DMS79 treated with DMSO at 0.1 percent for 48 hours (cell line): ENCODE measurements around the gene APOBR.
"Not testable (repeated sequence)": the region's sequence is repeated elsewhere in the genome, so short reads cannot be mapped to it uniquely, and the experiment has no call there.

Experiments used
- DNase-seq: peaks from one replicate; lab custom pipeline; 2025; lab: John Stamatoyannopoulos, UW

APOBR gene

DNA sequence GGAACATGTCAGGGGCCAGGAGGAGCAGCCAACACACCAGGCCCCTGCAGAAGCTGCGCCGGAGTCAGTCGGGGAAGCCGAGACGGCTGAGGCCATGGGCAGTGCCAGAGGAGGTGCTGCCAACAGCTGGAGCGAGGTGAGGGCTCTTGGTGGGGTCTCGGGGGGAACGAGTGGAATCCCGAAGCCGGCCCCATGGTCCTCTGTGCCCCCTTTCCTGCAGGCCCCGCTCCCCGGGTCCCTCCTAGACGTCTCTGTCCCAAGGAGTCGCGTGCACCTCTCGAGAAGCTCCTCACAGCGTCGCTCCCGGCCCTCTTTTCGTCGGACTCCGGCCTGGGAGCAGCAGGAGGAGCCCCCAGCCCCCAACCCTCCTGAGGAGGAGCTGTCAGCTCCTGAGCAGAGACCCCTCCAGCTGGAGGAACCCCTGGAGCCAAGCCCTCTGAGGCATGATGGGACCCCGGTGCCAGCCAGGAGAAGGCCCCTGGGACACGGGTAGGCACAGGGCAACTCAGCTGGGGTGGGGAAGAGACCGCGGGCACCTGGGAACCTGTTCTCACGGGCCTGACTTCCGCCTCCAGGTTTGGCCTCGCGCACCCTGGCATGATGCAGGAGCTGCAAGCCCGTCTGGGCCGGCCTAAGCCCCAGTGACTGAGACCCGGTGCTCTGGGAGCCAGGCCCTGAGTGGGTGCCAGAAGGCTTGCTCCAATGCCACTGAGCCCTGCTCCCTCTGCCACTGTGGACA, 3.6 kb downstream of the APOBR start:
- DNase-seq: no peak

DNA sequence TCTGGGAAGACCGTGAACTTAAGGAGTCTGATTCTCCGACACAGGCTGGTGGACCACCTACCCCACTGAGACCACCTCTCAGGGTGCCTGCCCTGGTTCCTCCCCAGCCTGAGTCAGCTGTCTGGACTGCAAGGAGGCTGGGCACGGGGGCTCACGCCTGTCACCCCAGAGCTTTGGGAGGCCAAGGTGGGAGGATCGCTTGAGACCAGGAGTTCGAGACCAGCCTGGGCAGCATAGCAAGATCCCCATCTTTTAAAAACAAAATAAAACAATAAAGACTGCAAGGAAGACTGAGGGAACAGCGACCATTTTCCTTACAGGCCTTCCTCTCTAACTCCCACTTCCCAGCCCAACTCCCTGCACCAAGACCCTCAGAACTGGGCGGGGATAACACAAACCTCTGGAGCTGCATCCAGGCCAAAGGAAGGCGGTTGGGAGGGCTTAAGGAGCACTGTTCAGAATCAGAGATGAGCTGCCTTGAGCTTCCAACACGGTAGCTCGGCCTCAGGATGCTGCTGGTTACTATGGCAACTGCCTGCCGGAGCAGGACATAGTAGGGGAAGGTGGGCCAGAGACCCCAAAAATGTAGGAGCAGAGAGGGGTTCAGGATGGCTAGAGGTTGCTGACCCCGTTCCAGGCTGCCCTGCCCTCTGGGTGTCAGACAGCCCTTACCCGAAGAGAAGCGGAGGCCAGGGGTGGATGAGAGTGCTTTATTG, 4.4 kb downstream of the APOBR start:
- DNase-seq: no peak

DNA sequence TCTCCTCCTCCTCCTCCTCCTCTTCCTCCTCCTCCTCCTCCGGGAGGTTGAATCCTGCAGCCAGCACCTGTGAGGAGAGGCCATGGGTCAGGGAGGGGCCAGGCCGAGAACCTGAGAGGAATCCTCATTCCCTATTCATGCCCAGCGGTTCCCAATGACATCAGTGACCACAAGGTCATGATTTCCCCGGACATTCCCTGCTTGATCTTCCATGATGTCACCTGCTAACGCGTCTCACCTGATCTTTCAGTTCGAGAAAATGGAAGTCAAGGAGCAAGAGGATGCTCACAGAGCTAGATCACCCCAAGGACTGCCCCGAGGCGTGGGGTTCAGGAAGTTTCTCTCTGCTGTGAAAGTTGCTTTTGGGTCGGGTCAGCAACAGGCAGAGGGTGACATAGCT, 5.4 kb downstream of the APOBR start:
- no peak for DNase-seq

DNA sequence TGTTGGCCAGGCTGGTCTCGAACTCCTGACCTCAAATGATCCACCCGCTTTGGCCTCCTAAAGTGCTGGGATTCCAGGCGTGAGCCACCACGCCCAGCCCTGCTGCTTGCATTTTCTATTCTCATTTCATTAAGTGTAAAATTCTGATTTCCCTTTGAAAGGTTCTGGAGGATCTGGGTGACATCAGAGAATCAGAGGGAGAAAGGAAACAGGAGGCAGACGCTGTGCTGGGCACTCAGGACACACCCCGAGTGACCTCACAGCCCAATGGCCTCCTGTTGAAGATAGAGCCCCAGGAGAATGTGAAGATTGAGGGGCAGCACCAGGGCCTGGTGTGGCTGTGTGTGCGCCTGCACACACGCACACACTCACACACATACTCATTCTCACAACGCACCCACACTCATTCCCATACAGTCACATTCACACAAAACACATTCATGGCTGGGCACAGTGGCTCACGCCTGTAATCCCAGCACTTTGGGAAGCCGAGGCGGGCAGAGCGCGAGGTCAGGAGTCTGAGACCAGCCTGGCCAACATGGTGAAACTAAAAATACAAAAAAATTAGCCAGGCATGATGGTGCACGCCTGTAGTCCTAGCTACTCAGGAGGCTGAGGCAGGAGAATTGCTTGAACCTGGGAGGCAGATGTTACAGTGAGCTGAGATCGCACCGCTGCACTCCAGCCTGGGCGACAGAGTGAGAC, 6.2 kb downstream of the APOBR start:
- DNase-seq: not testable (repeated sequence)

DNA sequence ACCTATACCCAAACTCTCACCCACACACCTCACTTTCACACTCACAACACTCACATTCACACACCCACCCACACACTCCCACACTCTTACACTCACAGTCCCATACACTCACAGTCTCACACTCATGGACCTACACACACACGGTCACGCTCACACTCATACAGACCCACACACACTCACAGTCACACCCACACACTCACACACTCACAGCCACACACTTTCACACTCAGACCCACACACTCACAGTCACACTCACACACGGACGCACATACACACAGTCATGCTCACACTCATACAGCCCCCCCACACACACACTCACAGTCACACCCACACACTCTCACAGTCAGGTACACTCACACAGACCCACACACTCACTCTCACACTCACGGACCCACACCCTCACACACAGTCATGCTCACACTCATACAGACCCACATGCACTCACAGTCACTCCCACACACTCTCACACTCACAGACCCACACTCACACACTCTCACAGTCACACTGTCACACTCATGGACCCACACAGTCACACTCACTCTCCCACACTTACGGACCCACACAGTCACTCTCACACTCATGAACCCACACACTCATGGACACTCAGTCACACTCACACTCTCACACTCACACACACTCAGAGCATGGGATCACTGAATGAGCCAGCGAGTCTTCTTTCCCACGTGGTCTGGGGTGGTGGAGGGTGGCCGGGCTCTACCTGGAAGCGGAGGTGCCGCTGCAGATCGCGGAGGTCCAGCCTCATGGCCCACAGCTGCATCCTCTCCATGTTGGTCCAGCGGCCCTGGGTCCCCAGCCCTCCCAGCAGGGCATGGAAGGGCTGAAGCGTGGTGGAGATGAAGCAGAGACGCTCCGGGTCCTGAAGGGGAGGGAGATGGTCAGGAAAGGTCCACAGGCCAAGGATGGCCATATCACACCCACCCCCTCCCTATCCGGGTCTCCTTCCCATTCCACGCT, 7.1 kb downstream of the APOBR start:
- no peak for DNase-seq

DNA sequence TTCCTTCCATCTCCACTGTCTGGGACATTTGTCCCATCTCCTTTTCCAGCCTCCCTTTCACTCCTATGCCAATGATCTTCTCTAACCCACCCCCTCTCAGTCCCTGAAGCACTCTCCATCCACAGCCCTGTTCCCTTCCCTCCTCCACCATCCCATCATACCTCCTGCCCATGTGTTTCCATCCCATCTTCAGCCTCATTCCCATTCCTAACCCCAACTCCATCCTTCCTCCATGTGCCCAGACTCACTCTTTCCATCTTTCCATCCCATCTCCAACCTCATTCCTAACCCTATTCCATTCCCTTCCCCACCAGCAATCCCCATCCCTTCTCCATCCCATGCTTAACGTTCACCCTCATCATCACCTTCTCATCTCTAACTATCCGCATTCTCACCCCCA, 7.8 kb downstream of the APOBR start:
- no peak for DNase-seq

DNA sequence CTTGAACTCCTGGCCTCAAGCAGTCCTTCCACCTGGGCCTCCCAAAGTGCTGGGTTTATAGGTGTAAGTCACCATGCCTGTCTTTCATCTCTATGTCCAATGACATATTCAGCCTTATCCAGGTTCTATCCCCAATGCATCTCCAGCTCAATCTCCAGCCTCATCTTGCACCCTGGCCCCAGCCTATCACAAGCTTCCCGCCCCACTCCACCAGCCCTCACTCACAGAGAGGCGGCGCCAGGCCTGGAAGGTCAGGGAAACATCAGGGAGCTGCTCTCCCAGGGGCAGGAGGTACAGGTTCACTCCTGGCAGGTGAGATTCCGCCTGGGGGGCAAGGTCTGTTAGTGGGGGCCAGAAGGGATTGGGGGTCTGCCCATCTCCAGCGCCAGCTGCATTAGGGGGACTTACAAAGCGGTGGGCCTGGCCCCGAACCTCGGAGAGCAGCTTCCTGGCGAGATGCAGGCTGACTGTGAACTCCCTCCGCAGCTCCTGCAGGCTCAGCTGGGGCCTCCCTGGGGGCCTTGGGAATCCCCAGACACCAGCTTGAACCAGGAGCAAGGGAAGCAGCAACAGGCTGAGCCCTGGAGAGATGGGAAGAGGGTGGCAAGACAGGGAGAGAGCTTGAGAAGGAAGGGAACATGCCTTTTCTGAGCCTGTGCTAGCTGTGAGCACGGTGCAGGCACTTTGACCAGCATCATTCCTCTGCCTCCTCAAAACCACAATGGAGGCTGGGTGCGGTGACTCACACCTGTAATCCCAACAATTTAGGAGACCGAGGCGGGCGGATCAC, 9.2 kb downstream of the APOBR start:
- DNase-seq: no peak

DNA sequence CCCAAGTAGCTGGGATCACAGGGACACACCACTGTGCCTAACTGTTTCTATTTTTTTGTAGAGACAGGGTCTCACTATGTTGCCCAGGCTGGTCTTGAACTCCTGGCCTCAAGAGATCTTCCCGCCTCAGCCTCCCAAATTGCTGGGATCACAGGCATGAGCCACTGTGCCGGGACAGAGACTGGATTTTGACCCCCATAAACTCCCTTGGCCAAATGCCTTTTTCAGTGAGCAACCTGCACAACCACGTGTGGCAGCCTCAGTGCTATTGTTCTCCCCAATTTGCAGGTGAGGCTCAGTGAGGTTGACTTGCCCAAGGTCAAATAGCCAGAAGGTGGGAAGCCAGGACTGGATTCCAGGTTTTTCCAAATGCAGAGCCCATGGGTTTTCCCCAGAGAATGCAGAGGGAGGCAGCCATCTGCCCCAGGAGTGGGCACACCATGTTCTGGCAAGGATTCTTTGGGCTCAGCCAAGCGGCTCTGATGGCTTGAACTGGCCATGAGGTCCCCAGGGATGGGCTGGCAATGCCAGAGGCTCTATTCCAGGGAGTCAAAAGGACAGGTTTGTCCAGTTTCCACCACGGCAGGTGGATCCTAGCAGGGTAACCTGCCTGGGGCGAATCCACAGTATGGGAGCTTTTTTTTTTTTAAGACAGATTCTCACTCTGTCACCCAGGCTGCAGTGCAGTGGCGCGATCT, 10.4 kb downstream of the APOBR start:
- DNase-seq: peak; percentile 35

DNA sequence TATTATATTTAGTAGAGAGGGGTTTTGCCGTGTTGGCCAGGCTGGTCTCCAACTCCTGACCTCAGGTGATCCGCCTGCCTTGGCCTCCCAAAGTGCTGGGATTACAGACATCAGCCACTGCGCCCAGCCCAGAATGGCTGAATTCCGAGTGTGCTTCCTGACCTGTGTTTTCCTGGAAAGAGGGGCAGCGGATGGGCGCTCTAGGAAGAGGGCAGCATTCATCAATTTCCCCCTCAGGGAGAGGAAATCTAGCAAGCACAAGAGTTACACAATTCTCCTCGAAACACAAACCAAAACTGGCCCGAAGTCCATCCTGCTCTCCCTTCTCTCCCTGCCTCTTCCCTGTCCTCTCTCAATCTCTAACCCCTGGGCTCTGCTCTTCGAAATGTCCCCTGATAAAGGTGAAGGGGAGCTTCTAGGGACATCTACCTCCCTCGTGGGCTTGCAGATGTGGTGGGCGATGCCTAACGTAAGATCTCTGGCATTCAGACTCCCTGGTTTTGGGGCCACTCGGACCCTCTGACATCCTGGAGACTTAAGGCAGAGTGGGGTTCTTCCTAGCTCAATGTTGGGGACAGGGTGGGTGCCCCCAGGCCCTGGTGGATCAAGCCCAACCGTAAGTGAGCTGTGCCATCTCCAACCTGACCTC, 11.2 kb downstream of the APOBR start:
- DNase-seq: no peak

DNA sequence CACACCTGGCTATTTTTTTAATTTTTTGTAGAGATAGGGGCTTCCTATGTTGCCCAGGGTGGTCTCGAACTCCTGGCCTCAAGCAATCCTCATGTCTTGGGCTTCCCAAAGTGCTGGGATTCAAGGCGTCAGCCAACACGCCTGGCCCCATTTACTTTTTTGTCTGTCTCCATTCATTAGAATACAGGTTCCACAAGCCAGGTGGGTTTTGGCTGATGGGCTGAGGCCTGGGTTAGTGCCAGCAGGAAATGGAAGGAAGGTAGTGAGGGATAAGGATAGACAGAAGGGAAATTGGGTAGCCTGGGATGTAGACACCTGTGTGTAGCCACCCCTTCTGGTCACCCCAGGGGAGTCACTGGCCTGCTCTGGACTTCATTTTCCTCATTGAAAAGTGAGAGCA, 16.6 kb downstream of the APOBR start:
- no peak for DNase-seq

DNA sequence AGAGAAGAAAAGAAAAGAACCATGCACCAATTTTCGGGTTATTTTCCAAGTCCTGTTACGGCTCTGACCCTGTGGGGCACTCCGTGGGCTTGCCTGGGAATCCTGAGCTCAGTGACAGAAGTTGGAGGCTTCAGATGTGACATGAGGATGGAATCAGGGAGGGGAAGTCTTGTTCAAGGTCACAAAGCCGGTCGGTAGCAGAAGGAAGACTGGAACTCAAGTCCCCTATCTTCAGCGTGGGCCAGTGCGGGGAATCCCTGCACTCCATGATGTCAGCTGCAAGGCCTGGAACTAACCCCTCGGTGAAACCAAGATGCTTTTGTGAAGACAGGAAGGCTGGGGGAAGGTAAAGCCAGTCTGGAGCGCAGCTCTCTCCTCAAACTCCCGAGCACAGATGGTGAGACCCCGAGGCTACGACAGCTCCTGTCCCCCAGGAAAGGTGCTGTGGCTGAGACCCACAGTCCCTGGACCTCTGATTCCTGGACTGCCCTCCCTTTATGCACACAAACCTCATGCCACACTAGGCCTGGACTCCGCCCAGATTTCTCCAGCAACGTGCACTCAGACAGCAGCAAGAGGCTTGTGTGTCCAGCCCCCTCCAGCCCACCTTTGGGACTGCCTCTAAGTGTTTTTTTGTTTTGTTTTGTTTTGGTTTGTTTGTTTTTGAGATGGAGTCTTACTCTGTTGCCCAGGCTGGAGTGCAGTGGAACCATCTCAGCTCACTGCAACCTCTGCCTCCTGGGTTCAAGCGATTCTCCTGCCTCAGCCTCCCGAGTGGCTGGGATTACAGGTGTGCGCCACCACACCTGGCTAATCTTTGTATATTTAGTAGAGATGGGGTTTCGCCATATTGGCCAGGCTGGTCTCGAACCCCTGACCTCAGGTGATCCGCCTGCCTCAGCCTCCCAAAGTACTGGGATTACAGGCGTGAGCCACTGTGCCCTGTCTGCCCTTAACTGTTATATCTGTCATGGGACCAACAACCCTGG, 17.7 kb downstream of the APOBR start:
- no peak for DNase-seq

DNA sequence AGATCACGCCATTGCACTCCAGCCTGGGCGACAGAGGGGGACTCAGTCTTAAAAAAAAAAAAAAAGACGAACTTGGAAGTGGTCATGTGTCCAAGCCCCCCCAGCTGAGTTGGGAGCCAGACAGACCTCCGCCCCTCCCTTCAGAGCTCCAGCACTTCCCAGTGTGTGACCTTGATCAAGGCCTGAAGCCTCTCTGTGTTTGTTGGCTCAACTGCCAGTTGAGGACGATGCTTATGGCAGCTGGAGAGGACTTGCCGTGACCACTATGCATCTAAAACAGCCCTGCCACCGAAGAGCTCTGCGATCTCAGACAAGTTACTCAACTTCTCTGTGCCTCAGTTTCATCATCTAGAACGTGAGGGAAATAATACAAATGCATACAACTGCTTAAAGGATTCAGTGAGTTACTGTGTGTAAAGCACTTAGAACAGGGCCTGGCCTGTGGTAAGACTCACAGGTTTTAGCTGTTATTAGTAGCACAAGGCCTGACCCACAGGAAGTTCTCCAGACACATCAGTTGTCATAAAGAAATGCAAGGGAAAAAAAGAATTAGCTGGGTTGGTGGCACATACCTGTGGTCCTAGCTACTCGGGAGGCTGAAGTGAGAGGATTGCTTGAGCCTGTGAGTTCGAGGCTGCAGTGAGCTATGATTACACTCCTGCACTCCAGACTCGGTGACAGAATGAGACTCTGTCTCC, 19.2 kb downstream of the APOBR start:
- DNase-seq: no peak

DNA sequence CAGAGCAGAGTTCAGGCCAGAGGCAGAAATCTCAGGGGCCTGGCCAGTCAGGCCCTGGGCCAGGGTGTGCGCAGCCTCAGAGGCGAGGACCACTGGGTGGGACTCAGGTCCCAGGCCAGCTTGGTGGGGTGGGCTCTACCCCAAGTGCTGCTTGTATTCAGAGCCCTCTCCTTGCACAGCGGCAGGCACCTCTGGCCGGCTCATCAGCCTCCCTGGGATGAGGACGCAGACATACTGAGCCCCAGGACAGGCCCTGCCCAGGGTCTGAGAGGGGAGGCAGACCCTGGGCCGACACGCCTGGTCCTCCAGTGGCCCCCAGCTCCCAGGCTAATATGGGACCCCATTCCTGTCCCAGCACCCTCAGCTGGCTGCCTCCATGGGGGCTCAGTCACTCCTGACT, 19.8 kb downstream of the APOBR start:
- DNase-seq: no peak

DNA sequence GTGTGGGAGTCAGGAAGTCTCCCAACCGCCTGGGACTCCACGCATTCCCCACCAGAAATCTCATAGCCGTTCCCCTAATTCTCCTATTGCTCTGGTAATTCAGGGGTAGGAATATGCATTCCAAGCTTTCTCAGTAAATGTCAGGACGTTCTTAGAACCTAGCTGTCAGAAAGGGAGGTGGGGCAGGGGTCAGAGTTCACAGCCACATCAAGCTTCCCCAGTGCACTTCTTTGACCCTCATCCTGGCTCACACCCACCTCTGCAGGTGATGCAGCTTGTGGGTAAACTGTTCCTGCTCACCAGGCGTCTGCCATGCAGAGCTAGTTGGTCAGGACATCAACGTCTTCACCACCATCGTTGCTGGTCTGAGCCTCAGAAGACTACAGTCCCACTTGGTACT, 26.2 kb downstream of the APOBR start:
- DNase-seq: no peak

DNA sequence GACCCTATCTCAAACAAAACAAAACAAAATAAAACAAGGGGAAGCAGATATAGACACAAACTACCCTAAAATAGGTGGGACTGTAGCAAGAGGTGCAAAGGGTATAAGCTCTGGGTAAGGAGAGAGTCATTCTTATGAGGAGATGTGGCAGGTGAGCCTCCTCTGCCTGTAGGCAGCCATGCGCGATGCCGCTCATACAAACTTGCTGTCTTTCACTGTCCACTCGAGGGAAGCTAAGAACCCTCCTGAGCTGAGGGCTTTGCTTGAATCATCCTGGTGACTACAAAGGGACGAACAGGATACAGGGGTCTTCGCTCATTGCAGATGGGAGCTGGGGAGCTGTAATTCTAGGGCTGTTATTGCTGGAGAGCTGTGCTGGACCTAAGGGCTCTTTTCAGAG, 27.0 kb downstream of the APOBR start:
- DNase-seq: no peak

DNA sequence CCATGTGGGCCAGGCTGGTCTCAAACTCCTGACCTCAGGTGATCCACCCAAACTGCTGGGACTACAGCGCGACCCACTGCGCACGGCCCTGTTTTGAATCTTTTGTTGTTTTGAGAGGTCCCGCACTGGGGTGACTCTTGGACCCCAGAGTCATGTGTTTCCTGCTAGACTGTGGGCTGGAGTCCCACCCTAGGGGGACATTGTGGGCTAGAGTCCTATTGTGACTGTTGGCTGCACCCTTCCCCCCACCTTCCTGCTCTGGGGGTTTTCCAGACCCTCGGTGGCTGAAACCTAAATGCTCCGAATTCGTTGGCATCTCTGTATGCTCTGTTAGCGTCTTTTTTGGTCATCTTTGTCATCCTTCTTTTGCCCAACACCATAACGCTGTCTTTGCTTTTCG, 28.3 kb downstream of the APOBR start:
- no peak for DNase-seq

DNA sequence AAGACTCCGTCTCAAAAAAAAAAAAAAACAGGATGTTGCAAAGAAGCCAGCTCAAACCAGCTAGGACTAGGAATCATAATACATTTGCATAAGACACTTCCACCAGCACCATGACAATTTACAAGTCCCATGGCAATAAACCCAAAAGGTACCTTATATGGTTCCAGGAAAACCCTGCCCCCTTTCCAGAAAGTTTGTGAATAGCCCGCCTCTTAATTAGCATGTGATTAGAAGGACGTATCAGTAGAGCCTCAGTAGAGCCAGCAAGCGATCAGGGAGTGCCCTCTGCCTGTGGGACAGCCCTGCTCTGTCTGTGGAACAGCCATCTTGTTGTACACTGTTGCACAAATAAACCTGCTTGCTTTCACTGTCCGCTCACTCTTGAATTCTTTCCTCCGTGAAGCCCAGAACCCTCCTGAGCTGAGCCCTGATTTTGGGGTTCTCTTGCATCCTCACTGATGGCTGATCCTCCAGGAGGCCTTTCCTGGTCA, 30.3 kb downstream of the APOBR start:
- DNase-seq: no peak
